SIG-M5 (cell line): Measurements from ENCODE around the gene TMEM245.

ENCODE experiments used
- DNase-seq: peaks from one replicate; lab custom pipeline; 2025; lab: John Stamatoyannopoulos, UW

The TMEM245 gene

GRCh38 chr9:109101202-109101595, 18.5 kb downstream of the TMEM245 start:
- DNase-seq = no peak

GRCh38 chr9:109100543-109101201, 19.1 kb downstream of the TMEM245 start:
- no peak for DNase-seq

- no peak for DNase-seq
Measured at GRCh38 chr9:109098960-109099308, 20.8 kb downstream of the TMEM245 start.

GRCh38 chr9:109098171-109098959, 21.4 kb downstream of the TMEM245 start:
- no peak for DNase-seq

- DNase-seq = no peak
Measured at GRCh38 chr9:109097146-109097545, 22.6 kb downstream of the TMEM245 start.

- DNase-seq = no peak
Measured at GRCh38 chr9:109095321-109095720, 24.4 kb downstream of the TMEM245 start.

GRCh38 chr9:109094268-109094667, 25.5 kb downstream of the TMEM245 start:
- DNase-seq = no peak

GRCh38 chr9:109092587-109092986, 27.2 kb downstream of the TMEM245 start:
- DNase-seq = no peak

GRCh38 chr9:109092051-109092580, 27.6 kb downstream of the TMEM245 start:
- DNase-seq = no peak

GRCh38 chr9:109088221-109088620, 31.5 kb downstream of the TMEM245 start:
- DNase-seq = no peak

GRCh38 chr9:109087795-109088194, 32.0 kb downstream of the TMEM245 start:
- no peak for DNase-seq

- DNase-seq = no peak
Measured at GRCh38 chr9:109086221-109086620, 33.5 kb downstream of the TMEM245 start.

GRCh38 chr9:109085510-109085909, 34.2 kb downstream of the TMEM245 start:
- no peak for DNase-seq

- DNase-seq = no peak
Measured at GRCh38 chr9:109083813-109084405, 35.8 kb downstream of the TMEM245 start.

GRCh38 chr9:109083141-109083540, 36.6 kb downstream of the TMEM245 start:
- no peak for DNase-seq

- DNase-seq = no peak
Measured at GRCh38 chr9:109082091-109082620, 37.6 kb downstream of the TMEM245 start.

GRCh38 chr9:109074236-109074889, 45.4 kb downstream of the TMEM245 start:
- no peak for DNase-seq

- DNase-seq = no peak
Measured at GRCh38 chr9:109072821-109073435, 46.8 kb downstream of the TMEM245 start.

- no peak for DNase-seq
Measured at GRCh38 chr9:109072133-109072692, 47.5 kb downstream of the TMEM245 start.

GRCh38 chr9:109068764-109069163, 51.0 kb downstream of the TMEM245 start:
- no peak for DNase-seq

- DNase-seq = no peak
Measured at GRCh38 chr9:109064963-109065702, 54.6 kb downstream of the TMEM245 start.
